C4-2B (cell line): ENCODE measurements around the gene IDUA.

Source experiments
- ZFX ChIP-seq: fragments of 450-650 bp; IDR thresholded peaks from 2 replicates; pipeline ENCODE4 v1.6.1; 2017
- TF ChIP-seq, protein P1 (sequence below): fragments of 450-650 bp; conservative IDR thresholded peaks from 2 replicates; pipeline ENCODE4 v1.5.1; 2017; ENCODE audit warnings: mild to moderate bottlenecking

DNA sequence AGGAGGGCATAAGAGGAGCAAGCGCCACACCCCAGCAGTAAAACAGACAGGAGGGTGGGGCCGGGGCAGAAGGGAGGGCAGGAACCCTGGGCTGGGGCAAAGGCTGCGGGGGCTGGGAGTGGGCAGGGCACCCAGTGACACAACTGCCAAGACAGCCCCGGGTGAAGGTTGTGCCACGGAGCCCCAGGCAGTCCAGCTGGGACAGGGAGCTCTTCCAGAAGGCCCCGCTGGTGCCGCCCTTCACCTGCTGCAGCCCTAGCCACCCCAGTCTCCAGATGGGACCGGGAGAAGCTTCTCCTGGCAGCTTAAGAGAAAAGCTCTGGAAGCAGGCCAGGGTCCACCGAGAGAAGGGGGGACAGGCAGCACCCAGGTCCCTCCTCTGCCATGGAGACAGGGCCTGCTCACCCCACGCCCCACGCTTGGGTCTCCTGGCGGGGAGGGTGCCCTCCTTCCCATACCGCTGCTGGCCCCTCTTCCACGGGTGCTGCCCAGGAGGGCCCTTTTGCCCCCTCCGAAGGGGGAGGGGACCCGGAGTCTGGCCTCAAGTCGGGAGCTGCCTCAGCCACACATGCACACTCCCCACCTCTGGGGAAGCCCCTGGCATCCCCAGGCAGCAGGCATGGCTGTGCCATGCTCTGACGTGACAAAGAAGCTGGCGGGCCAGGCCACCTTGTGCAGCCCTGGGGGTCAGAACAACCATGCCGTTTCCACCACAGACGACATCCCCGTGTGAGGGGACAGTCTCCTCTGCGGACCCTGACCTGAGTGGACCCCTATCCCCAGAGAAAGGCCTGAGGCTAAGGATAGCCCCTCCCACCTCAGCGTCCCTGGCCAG is 15.0 kb upstream of the IDUA start:
- TF ChIP-seq, protein P1, sequence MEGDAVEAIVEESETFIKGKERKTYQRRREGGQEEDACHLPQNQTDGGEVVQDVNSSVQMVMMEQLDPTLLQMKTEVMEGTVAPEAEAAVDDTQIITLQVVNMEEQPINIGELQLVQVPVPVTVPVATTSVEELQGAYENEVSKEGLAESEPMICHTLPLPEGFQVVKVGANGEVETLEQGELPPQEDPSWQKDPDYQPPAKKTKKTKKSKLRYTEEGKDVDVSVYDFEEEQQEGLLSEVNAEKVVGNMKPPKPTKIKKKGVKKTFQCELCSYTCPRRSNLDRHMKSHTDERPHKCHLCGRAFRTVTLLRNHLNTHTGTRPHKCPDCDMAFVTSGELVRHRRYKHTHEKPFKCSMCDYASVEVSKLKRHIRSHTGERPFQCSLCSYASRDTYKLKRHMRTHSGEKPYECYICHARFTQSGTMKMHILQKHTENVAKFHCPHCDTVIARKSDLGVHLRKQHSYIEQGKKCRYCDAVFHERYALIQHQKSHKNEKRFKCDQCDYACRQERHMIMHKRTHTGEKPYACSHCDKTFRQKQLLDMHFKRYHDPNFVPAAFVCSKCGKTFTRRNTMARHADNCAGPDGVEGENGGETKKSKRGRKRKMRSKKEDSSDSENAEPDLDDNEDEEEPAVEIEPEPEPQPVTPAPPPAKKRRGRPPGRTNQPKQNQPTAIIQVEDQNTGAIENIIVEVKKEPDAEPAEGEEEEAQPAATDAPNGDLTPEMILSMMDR = no peak
- TF ChIP-seq ZFX = no peak
